K562 (cell line): ENCODE results near the gene AGPAT1.

Experiments
- ETS2 ChIP-seq: IDR thresholded peaks from 2 replicates; pipeline ENCODE4 v1.6.1; 2016; ENCODE audit warnings: borderline replicate concordance, missing genetic modification characterization, mild to moderate bottlenecking, moderate library complexity, missing compliant biosample characterization; ENCODE audit not compliant: poor library complexity, severe bottlenecking
- EZH2 ChIP-seq: IDR thresholded peaks from 2 replicates; pipeline ENCODE4 v1.6.1; 2012; ENCODE audit warnings: low read depth, mild to moderate bottlenecking, inconsistent platforms, low read length, borderline replicate concordance
- GABPA ChIP-seq: fragments of 200-800 bp; sonication (Bioruptor generic); conservative IDR thresholded peaks from 2 replicates; pipeline ENCODE4 v1.6.1; 2016; ENCODE audit warnings: low read depth, missing genetic modification characterization, missing compliant biosample characterization
- JUN ChIP-seq, 2 experiments: sonication (generic) in 1 of 2; formaldehyde crosslinking in 1 of 2; IDR thresholded peaks; 2 replicates each; pipeline versions ENCODE4 v1.6.1 to v1.8.0; 2012 to 2022; ENCODE audit warnings: borderline replicate concordance in 2 of 2, mild to moderate bottlenecking in 2 of 2, improper control_type of control experiment in 1 of 2, low read depth in 1 of 2, low read length in 1 of 2, missing genetic modification reagents in 1 of 2
- KDM1A ChIP-seq, 2 experiments: fragments of 450-650 bp; IDR thresholded peaks; 2 replicates each; pipeline ENCODE4 v1.6.1; 2016; ENCODE audit warnings: mild to moderate bottlenecking in 2 of 2
- NRF1 ChIP-seq, 2 experiments: fragments of 450-650 bp; IDR thresholded peaks in 1 of 2; conservative IDR thresholded peaks in 1 of 2; 2 replicates each; pipeline ENCODE4 v1.6.1; 2014; ENCODE audit warnings: mild to moderate bottlenecking in 2 of 2
- TFAM ChIP-seq: fragments of 250-450 bp; sonication (Bioruptor Pico); conservative IDR thresholded peaks from 2 replicates; pipeline ENCODE4 v1.5.0; 2021; ENCODE audit warnings: mild to moderate bottlenecking, moderate library complexity
- TF ChIP-seq, protein P1 (sequence below): sonication (generic); formaldehyde crosslinking; IDR thresholded peaks from 2 replicates; pipeline ENCODE4 v1.9.0; 2022; ENCODE audit warnings: mild to moderate bottlenecking, missing genetic modification reagents
- TF ChIP-seq, protein P2 (sequence below): sonication (generic); formaldehyde crosslinking; IDR thresholded peaks from 2 replicates; pipeline ENCODE4 v1.8.1; 2023; ENCODE audit warnings: mild to moderate bottlenecking, missing genetic modification reagents
- TF ChIP-seq, protein P3 (sequence below): fragments of 450-650 bp; IDR thresholded peaks from 2 replicates; pipeline ENCODE4 v1.6.1; 2016; ENCODE audit warnings: missing biosample characterization, missing genetic modification characterization
- TF ChIP-seq, protein P4 (sequence below): sonication (generic); formaldehyde crosslinking; IDR thresholded peaks from 2 replicates; pipeline ENCODE4 v1.8.0; 2022; ENCODE audit warnings: missing genetic modification reagents, mild to moderate bottlenecking, borderline replicate concordance
- TF ChIP-seq, protein P5 (sequence below), 2 experiments: fragments of 450-650 bp in 1 of 2; sonication (generic) in 1 of 2; formaldehyde crosslinking in 1 of 2; IDR thresholded peaks; 2 replicates each; pipeline versions ENCODE4 v1.7.1 to v1.9.0; 2016 to 2022; ENCODE audit warnings: inconsistent platforms in 1 of 2, mild to moderate bottlenecking in 1 of 2, missing genetic modification reagents in 1 of 2

DNA sequence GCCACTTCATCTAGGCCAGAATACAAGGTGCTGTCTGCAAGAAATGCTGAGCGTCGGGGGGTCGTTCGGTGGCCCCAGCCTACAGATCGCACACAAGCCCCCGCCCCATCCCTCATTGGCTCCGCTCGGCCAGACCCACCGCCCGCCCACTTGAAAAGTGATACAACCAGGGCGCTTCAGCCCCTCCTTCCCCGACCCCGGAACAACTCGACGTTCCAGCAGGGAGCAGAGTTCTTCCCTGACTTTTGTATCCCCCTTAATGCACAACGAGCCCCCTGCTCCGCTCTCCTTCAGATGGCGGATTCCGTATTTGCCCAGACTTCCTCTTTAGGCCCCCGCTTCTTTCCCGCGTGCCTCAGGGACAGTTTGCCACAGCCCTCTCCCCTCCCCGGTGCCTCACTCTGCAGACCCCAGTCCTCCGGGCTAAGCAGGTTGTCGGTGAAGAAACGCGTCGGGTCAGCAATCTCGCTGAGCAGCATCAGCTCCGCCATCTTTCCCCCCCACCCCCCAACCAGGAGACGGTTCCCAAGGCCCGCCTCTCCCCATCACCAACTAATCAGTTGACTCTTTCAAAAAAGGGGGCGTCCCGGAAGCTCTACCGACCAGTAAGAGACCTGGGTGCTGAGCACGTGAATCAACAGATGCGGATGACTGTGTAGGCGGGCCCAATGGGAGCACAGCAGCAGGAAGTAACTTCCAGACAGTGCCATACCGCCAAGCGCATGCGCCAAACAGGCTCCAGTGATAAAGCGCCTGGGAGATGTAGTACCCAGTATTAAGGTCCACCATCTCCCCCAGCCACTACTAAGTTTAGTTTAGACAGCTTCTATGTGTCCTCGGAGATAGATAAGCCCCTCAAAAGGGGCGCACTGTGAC is 47.9 kb downstream of the AGPAT1 start, which contains the start of gene ATF6B:
- TF ChIP-seq ETS2 (tag) (no peak), GABPA (tag) (peak; percentile 83), TFAM (no peak), JUN (IDR thresholded peaks at IDR 0.05; ENCODE audit: borderline replicate concordance, low read depth, low read length) (0 out of 2 replicates have a peak, but pooled peaks have one; percentile 32), JUN (CRISPR knock-in tag; IDR thresholded peaks at IDR 0.05; ENCODE audit: borderline replicate concordance) (no peak), KDM1A (IDR thresholded peaks at IDR 0.05) (no peak), EZH2 (no peak), NRF1 (conservative IDR thresholded peaks at IDR 0.05 in 1 of 2, IDR thresholded peaks at IDR 0.05 in 1 of 2) (peak; percentile 97)
- TF ChIP-seq, protein P1, sequence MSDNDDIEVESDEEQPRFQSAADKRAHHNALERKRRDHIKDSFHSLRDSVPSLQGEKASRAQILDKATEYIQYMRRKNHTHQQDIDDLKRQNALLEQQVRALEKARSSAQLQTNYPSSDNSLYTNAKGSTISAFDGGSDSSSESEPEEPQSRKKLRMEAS (CRISPR knock-in tag): no peak; the same call in 1 of the 2 replicates
- TF ChIP-seq, protein P2, sequence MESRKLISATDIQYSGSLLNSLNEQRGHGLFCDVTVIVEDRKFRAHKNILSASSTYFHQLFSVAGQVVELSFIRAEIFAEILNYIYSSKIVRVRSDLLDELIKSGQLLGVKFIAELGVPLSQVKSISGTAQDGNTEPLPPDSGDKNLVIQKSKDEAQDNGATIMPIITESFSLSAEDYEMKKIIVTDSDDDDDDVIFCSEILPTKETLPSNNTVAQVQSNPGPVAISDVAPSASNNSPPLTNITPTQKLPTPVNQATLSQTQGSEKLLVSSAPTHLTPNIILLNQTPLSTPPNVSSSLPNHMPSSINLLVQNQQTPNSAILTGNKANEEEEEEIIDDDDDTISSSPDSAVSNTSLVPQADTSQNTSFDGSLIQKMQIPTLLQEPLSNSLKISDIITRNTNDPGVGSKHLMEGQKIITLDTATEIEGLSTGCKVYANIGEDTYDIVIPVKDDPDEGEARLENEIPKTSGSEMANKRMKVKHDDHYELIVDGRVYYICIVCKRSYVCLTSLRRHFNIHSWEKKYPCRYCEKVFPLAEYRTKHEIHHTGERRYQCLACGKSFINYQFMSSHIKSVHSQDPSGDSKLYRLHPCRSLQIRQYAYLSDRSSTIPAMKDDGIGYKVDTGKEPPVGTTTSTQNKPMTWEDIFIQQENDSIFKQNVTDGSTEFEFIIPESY: no peak
- TF ChIP-seq, protein P3, sequence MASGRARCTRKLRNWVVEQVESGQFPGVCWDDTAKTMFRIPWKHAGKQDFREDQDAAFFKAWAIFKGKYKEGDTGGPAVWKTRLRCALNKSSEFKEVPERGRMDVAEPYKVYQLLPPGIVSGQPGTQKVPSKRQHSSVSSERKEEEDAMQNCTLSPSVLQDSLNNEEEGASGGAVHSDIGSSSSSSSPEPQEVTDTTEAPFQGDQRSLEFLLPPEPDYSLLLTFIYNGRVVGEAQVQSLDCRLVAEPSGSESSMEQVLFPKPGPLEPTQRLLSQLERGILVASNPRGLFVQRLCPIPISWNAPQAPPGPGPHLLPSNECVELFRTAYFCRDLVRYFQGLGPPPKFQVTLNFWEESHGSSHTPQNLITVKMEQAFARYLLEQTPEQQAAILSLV (tag): no peak
- TF ChIP-seq, protein P4, sequence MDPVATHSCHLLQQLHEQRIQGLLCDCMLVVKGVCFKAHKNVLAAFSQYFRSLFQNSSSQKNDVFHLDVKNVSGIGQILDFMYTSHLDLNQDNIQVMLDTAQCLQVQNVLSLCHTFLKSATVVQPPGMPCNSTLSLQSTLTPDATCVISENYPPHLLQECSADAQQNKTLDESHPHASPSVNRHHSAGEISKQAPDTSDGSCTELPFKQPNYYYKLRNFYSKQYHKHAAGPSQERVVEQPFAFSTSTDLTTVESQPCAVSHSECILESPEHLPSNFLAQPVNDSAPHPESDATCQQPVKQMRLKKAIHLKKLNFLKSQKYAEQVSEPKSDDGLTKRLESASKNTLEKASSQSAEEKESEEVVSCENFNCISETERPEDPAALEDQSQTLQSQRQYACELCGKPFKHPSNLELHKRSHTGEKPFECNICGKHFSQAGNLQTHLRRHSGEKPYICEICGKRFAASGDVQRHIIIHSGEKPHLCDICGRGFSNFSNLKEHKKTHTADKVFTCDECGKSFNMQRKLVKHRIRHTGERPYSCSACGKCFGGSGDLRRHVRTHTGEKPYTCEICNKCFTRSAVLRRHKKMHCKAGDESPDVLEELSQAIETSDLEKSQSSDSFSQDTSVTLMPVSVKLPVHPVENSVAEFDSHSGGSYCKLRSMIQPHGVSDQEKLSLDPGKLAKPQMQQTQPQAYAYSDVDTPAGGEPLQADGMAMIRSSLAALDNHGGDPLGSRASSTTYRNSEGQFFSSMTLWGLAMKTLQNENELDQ (CRISPR knock-in tag): no peak
- TF ChIP-seq, protein P5, sequence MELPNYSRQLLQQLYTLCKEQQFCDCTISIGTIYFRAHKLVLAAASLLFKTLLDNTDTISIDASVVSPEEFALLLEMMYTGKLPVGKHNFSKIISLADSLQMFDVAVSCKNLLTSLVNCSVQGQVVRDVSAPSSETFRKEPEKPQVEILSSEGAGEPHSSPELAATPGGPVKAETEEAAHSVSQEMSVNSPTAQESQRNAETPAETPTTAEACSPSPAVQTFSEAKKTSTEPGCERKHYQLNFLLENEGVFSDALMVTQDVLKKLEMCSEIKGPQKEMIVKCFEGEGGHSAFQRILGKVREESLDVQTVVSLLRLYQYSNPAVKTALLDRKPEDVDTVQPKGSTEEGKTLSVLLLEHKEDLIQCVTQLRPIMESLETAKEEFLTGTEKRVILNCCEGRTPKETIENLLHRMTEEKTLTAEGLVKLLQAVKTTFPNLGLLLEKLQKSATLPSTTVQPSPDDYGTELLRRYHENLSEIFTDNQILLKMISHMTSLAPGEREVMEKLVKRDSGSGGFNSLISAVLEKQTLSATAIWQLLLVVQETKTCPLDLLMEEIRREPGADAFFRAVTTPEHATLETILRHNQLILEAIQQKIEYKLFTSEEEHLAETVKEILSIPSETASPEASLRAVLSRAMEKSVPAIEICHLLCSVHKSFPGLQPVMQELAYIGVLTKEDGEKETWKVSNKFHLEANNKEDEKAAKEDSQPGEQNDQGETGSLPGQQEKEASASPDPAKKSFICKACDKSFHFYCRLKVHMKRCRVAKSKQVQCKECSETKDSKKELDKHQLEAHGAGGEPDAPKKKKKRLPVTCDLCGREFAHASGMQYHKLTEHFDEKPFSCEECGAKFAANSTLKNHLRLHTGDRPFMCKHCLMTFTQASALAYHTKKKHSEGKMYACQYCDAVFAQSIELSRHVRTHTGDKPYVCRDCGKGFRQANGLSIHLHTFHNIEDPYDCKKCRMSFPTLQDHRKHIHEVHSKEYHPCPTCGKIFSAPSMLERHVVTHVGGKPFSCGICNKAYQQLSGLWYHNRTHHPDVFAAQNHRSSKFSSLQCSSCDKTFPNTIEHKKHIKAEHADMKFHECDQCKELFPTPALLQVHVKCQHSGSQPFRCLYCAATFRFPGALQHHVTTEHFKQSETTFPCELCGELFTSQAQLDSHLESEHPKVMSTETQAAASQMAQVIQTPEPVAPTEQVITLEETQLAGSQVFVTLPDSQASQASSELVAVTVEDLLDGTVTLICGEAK (IDR thresholded peaks at IDR 0.05): peak; percentile 62
- TF ChIP-seq, protein P5 (CRISPR knock-in tag; IDR thresholded peaks at IDR 0.05): no peak
